ENCODE measurements around the gene DARS2. TPM values are rescaled to one million over a fixed set of nuclear protein-coding genes. Genes with fewer than 3 reads are reported as not detected.

Gene DARS2
- total and polyA plus RNA-seq, 2 donors (not counting 1 experiment from before 2014, with no cell fraction given) = 4.5 to 17.3 TPM

DNA sequence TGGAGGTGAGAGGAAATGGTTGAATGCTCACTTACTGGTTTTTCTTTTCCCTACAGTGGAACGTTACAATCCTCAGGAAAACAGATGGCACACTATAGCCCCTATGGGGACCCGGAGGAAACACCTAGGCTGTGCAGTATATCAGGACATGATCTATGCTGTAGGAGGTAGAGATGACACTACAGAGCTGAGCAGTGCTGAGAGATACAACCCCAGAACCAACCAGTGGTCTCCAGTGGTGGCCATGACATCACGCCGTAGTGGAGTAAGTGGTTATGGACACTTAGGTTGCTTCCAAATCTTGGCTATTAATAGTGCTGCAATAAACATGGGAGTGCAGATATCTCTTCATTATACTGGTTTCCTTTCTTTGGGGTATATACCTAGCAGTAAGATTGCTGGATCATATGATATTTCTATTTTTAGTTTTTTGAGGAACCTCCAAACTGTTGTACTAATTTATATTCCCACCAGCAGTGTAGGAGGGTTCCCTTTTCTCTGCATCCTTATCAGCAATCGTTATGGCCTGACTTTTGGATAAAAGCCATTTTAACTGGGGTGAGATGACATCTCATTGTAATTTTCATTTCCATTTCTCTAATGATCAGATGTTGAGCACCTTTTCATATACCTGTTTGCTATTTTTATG is 48.8 kb upstream of the DARS2 start:
- Histone ChIP-seq H3K4me3 (ENCODE audit: control extremely low read depth in 1 of 5, extremely low read depth in 1 of 5, insufficient read depth in 1 of 5, low read depth in 2 of 5, low read length in 4 of 5) (no peak overlapping the region), H3K36me3 (replicated peaks in 1 of 2; ENCODE audit: control extremely low read depth in 1 of 2, control insufficient read depth in 1 of 2, extremely low read depth in 1 of 2, insufficient read depth in 2 of 2, low read length in 1 of 2) (peaks cover 14 to 31% of the 10 kb centered on the region in 2 experiments), H3K27me3 (replicated peaks in 1 of 4; ENCODE audit: control extremely low read depth in 1 of 4, control insufficient read depth in 3 of 4, insufficient read depth in 4 of 4, low read length in 3 of 4) (no peaks in the 10 kb centered on the region), H3K9me3 (ENCODE audit: control extremely low read depth in 1 of 3, control insufficient read depth in 2 of 3, insufficient read depth in 1 of 3, low read length in 2 of 3) (no peaks in the 10 kb centered on the region), H3K9ac (ENCODE audit: low read length) (no peak overlapping the region), H4K20me1 (ENCODE audit: control insufficient read depth, insufficient read depth, low read length, poor library complexity, severe bottlenecking) (no peaks in the 10 kb centered on the region), H3K4me2 (replicated peaks; ENCODE audit: low read depth, low read length, poor library complexity, severe bottlenecking) (no peak overlapping the region), H2AFZ (ENCODE audit: insufficient read depth, low read depth, low read length, poor library complexity, severe bottlenecking) (no peak overlapping the region), H3K27ac (ENCODE audit: low read length in 2 of 2) (no peak overlapping the region), H3K79me2 (ENCODE audit: control insufficient read depth, insufficient read depth, low read length) (no peaks in the 10 kb centered on the region), H3K4me1 (ENCODE audit: control insufficient read depth in 2 of 2, insufficient read depth in 2 of 2, low read length in 2 of 2) (no peaks in the 10 kb centered on the region)
- DNase-seq (no peak), ATAC-seq (ENCODE audit: low read depth) (no peak)
- H3K4me1 Mint-ChIP-seq = no peaks in the 10 kb centered on the region
- intact Hi-C loops (cut with micrococcal nuclease) = no loop called here
- ChIA-PET POLR2A (no interaction called here), CTCF (no interaction called here)
- TF ChIP-seq, protein P1, sequence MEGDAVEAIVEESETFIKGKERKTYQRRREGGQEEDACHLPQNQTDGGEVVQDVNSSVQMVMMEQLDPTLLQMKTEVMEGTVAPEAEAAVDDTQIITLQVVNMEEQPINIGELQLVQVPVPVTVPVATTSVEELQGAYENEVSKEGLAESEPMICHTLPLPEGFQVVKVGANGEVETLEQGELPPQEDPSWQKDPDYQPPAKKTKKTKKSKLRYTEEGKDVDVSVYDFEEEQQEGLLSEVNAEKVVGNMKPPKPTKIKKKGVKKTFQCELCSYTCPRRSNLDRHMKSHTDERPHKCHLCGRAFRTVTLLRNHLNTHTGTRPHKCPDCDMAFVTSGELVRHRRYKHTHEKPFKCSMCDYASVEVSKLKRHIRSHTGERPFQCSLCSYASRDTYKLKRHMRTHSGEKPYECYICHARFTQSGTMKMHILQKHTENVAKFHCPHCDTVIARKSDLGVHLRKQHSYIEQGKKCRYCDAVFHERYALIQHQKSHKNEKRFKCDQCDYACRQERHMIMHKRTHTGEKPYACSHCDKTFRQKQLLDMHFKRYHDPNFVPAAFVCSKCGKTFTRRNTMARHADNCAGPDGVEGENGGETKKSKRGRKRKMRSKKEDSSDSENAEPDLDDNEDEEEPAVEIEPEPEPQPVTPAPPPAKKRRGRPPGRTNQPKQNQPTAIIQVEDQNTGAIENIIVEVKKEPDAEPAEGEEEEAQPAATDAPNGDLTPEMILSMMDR (IDR thresholded peaks at IDR 0.05) = no peak
- no peak for TF ChIP-seq EZH2 (IDR thresholded peaks at IDR 0.05; ENCODE audit: borderline replicate concordance, insufficient read depth, low read depth, low read length, poor library complexity, severe bottlenecking)
- no CpG with 5 or more reads among the region's 5 CpGs for WGBS (ENCODE audit: insufficient coverage)
- no peak overlapping the region for H3K4me3 Mint-ChIP-seq
- peak overlapping the region; percentile 12 for H3K27ac Mint-ChIP-seq
- H3K9me3 Mint-ChIP-seq (ENCODE audit: insufficient read depth) = no peaks in the 10 kb centered on the region
- no peaks in the 10 kb centered on the region for H3K27me3 Mint-ChIP-seq

DNA sequence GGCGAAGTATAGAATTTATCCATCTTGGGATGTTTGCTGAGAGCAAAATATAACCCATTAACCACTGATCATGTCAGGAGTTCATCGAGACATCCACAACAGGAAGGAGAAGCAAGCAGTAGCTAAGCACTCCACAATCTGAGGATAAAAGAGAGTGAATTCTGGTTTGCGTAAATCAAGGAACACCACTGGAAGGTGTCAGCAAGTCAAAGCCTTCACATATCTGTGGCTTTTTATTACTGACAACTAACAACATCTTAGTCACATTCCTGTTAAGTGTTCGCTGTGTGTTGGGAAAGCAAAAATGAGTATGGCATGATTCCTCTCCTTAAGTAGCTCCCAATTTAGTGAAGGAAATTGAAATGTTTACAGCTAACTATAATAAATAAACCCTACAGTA is 44.5 kb upstream of the DARS2 start:
- ATAC-seq (ENCODE audit: low read depth) (no peak), DNase-seq (no peak)
- WGBS (ENCODE audit: insufficient coverage) = no CpG with 5 or more reads among the region's 4 CpGs
- no peak overlapping the region for H3K4me3 ChIP-seq (ENCODE audit: control extremely low read depth in 1 of 5, extremely low read depth in 1 of 5, insufficient read depth in 1 of 5, low read depth in 2 of 5, low read length in 4 of 5)
- no peak overlapping the region for H3K27ac ChIP-seq (ENCODE audit: low read length in 2 of 2)
- no peaks in the 10 kb centered on the region for H4K20me1 ChIP-seq (ENCODE audit: control insufficient read depth, insufficient read depth, low read length, poor library complexity, severe bottlenecking)
- Mint-ChIP-seq H3K9me3 (ENCODE audit: insufficient read depth) (no peaks in the 10 kb centered on the region), H3K27me3 (no peaks in the 10 kb centered on the region), H3K27ac (no peak overlapping the region), H3K4me3 (no peak overlapping the region), H3K4me1 (no peaks in the 10 kb centered on the region)
- H3K4me2 ChIP-seq (replicated peaks; ENCODE audit: low read depth, low read length, poor library complexity, severe bottlenecking) = no peak overlapping the region
- no peak overlapping the region for H2AFZ ChIP-seq (ENCODE audit: insufficient read depth, low read depth, low read length, poor library complexity, severe bottlenecking)
- H3K4me1 ChIP-seq (ENCODE audit: control insufficient read depth in 2 of 2, insufficient read depth in 2 of 2, low read length in 2 of 2) = no peaks in the 10 kb centered on the region
- no peaks in the 10 kb centered on the region for H3K27me3 ChIP-seq (replicated peaks in 1 of 4; ENCODE audit: control extremely low read depth in 1 of 4, control insufficient read depth in 3 of 4, insufficient read depth in 4 of 4, low read length in 3 of 4)
- intact Hi-C loops (cut with micrococcal nuclease) = no loop called here
- peaks cover 14 to 49% of the 10 kb centered on the region in 2 experiments for H3K36me3 ChIP-seq (replicated peaks in 1 of 2; ENCODE audit: control extremely low read depth in 1 of 2, control insufficient read depth in 1 of 2, extremely low read depth in 1 of 2, insufficient read depth in 2 of 2, low read length in 1 of 2)
- no peaks in the 10 kb centered on the region for H3K9me3 ChIP-seq (ENCODE audit: control extremely low read depth in 1 of 3, control insufficient read depth in 2 of 3, insufficient read depth in 1 of 3, low read length in 2 of 3)
- no peak overlapping the region for H3K9ac ChIP-seq (ENCODE audit: low read length)
- POLR2A ChIA-PET = no interaction called here
- CTCF ChIA-PET = interaction anchor here (1.2 to 1.4 kb wide), 2 partner anchors 348 to 1035 kb away, joined by 3 to 4 read pairs; no protein-coding TSS in a partner anchor
- H3K79me2 ChIP-seq (ENCODE audit: control insufficient read depth, insufficient read depth, low read length) = no peaks in the 10 kb centered on the region
- TF ChIP-seq, protein P1 (IDR thresholded peaks at IDR 0.05) = no peak
- no peak for TF ChIP-seq EZH2 (IDR thresholded peaks at IDR 0.05; ENCODE audit: borderline replicate concordance, insufficient read depth, low read depth, low read length, poor library complexity, severe bottlenecking)

All from B cell (primary cell).